Superior temporal gyrus (tissue), 1 donor: ENCODE measurements around the gene SERPINH1.
"Not testable (repeated sequence)": the region's sequence is repeated elsewhere in the genome, so short reads cannot be mapped to it uniquely, and the experiment has no call there.

Experiments
- DNase-seq: peaks from one replicate; pipeline ENCODE4 v3.0.0-alpha.2; 2016; ENCODE audit errors: extremely low spot score

Gene SERPINH1

DNA sequence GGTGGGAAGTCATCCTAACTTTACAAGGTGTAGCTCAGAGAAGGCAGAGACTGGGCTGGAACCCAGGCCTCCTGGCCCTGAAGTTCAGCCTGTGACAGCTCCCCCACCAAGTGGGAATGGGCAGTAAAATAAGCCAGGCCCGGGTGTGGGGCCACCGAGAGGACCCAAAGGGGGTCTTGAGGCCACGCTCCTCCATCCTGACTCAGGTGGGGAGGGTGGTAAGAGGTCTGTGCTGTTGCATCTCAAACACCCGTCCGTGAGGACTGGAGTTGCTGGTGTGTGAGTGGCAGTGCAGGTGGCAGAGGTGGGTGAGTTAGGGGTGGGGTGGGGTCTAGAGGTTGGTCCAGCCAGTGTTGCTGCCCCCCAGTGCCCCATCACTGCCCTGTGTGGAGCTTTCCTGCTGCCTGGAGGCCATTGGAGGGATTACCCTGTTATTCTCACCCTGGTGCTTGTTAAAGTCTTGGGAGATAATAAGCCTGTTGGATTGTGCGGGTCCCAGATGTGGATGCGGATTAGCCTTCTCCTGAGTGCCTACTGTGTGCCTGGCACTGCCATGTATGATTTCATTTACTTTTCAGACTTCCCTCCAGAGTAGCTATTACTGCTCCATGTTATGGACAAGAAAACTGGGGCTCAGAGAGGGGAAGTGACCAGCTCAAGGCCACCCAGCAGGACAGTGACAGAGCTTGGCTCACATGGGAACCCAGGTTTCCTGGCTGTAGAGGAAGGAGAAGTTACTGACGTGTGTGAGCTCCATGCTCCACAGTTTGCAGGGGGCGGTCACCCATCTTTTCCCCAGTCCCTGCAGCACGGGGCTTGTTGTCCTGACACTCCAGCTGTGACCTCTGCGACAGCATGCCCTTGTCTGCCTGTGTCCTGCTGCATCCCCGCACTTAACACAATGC lies 12.9 kb downstream of the SERPINH1 start:
- no peak for DNase-seq

DNA sequence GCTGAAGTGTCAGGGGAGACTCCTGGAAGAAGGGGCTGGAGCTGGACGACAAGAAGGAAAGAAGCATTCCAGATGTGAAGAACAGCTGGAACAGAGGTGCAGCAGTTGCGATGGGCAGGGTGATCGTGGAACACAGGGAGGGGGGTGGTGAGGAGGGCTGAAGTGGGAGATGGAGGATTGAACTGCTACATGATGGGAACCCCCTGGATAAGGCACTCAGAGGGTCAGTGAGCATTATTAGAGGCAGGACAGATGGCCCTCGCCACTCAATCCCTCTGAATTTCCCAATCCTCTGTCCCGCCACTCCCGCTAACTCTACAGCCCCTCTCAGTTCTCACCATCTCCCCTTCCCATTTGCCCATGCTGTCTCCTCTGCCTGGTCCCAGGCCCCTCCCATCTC lies 14.0 kb downstream of the SERPINH1 start:
- no peak for DNase-seq

DNA sequence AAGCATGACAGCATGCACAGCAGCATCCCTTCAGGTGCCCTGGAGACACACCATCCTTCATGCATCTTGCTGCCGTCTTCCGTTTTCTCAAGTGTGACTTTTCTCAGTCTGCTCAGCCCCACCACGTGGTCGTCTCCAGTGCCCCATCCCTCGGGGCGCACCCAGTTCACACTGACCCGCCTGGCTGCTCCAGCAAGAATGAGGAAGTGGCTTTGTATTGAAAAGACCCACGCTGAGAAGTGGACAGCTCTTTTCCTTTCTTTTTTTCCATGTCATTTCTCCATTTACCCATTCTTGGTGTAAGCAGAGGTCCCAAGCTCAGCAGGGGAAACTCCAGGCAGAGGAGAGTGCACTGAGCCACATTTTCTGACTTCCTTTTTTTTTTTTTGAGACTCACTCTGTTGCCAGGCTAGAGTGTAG lies 14.5 kb downstream of the SERPINH1 start:
- DNase-seq, result no peak

DNA sequence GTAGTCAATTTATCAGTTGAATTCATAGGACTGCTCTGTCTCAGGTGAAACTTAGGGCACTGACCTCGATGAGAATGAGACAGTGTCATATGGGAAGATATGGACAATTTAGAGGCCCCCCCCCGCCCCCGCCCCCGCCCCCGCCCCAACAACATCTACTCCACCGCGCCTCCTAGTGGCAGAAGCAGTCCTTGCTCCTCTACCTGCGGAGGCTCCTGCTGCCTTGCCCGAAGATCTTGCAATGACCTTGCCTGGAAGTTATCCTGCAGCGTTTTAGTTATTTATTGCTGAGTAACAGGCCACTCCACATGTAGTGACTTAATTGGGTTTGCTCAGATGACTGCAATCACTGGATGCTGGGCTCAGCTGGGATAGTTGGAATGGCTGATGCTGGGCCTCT lies 15.2 kb downstream of the SERPINH1 start:
- DNase-seq, result peak; percentile 62

DNA sequence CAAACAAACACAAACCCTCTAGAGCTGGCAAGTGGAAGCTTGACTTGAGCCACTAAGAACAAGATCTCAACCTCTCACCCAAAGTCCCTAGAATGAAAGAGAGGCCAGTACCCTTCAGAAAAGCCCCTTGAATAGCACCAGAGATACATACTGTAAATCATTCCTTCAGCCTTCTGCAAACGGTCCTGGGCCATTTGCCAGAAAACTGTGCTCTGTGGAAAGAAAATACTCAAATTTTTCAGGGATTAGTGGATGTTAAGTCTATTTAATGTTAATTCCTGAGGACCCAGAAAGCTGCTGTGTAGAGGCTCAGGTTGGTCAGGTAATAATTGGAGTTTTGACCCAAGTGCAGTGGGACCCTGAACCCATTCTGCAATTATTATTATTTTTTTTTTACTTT lies 16.9 kb downstream of the SERPINH1 start:
- DNase-seq, result no peak

DNA sequence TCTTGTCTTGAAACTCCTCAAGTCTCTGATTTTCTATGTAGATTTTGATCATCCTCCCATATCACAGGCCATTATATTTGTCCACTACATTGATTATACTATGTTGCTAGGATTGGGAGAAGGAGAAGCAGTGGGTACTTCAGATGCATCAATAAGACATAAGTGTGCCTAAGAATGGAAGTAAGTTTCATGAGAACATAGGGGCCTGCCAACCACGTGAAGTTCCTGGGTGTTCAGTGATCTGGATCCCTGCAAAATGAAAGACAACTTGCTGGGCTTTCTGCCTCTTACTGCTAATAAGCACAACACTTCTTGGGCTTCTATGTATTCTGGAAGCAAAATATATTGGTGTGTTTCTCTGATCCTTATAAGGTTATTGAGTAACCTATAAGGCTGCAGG lies 17.8 kb downstream of the SERPINH1 start:
- DNase-seq, result no peak

DNA sequence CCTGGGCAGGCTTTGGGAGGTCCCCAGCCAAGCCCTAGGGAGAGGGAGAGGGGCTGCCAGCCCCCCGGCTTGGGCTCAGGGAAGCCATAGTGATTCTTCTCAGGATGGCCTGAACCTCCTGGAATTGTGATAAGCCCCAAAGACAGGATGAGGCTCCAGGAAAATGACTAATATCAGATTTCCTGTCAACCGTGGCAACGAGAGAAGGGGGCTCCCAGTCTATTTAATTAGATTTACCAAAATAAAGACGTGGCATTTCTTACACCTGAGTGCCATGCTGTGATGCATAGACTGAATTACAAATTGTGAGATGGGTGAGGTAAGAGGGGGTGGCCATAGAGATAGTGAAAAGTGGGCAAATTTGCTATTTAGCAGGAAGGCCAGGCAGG lies 20.4 kb downstream of the SERPINH1 start:
- no peak for DNase-seq

DNA sequence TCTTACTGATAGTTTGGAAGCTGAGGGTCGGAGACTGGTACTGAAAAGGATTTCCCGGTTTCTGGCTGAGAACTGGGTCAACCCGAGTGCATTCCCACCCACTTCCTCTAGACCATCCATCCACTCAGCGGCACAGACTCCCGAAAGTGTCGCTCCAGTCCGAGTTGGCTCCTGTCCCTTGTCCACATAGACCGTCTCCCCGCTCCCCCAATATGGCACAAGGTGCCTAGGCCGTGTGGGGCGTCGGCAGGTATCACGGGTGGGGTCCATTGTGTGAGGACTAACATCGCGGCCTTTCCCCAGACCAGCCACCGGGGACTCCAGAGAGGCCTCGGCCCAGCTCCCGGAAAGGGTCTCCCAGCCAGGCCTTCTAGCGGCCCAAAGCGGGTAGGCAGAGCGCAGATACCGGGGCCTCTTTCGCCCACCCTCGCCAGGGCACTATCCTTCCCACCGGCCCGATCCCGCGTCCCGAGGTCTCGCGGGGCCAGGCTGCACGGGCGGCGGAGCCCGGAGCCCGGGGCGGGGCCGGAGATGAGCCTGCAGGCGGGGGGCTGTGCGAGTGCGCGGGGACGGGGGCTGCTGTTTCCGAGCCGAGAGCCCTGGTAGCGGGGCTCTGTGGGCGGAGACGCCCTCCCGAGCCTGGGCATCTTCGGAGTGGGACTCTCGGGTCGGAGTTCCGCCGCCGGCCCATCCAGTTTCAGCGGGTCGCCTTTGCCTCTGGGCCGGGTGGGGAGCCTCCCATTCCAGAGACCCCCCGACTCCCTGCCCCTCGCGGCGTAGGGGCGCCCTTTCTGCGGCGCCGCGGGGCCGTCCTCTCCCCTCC lies 21.1 kb downstream of the SERPINH1 start:
- peak; percentile 56 for DNase-seq

DNA sequence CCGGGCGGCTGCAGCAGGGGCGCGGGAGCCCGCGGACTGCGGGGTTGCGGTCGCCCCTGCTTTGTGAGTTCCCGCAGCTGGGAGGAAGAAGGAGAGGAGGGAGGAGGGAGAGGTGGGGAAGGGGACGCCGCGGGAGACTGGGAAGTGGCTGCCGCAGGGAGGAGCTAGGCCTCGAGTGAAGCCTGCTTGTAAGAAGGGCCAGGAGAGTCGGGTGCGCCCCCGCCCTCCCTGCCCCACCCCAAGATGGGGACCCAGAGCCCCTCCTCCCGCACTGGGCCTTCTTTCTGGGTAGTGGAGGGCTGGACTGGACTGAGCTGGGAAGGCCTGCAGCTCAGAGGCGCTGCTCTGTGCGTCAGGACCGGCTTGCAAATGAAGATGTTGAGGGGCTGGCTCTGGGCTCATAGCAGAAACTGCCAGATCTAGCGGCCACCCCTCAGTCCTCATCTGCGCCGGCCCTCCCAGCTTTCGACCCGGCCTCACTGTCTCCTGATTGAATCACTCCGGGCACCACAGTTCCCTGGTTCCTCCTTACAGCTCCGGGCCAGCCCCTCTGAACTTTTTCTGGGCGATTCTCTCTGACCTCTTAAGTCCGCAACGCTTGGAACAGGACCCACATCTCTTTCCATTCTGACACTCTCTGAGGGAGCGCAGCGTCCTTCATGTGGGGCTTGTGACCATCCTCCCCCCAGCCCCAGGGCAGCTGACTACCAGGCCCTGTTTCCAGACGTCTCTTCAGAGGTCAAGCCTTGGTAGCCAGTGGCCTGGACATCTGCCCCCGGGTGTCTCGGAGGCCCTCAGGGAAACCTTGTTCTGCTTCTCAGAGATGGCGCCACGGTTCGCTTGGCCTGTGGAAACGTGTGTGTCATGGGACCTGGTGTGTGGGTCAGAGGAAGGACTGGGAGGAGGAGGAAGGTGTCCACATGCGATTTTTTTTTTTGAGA lies 21.9 kb downstream of the SERPINH1 start:
- DNase-seq, result peak; percentile 63

DNA sequence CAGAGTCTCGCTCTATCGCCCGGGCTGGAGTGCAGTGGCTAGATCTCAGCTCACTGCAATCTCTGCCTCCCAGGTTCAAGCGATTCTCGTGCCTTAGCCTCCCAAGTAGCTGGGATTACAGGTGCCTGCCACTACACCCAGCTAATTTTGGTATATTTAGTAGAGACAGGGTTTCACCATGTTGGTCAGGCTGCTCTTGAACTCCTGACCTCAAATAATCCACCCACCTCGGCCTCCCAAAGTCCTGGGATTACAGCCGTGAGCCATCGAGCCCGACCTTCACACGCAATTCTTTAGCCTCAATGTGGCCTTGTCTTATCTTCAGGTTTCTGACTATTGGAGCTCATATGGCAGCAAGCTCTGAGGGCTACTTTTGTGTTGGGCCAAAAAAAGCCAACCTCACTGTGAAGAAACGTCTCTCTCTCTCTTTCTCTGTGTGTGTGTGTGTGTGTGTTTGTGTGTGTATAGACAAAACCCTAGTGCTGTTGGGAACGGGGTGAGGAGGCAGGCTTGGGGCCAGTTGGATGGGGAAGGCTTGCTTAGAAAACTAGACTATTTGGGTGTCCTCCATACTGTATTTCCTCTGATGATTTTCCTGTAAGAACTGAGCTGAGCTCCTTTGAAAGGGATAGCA lies 22.7 kb downstream of the SERPINH1 start:
- not testable (repeated sequence) for DNase-seq

DNA sequence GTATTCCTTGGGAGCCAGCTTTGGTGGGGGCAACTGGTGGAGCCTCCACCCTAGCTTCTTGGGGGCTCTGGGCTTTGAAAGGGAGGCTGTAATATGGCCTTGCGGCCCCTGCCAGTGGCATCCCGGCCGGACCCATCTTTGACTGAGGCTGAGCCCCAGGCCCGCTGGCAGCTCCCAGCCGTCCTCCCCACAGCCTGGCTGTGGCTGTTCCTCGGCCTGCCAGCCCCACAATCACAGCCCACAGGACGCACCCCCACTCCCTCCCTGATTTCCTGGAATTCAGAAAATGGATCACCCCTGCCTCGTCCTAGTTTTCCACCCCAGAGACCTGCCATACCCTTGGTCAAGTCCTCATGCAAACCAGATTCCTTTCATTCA lies 23.2 kb downstream of the SERPINH1 start:
- DNase-seq, result no peak

DNA sequence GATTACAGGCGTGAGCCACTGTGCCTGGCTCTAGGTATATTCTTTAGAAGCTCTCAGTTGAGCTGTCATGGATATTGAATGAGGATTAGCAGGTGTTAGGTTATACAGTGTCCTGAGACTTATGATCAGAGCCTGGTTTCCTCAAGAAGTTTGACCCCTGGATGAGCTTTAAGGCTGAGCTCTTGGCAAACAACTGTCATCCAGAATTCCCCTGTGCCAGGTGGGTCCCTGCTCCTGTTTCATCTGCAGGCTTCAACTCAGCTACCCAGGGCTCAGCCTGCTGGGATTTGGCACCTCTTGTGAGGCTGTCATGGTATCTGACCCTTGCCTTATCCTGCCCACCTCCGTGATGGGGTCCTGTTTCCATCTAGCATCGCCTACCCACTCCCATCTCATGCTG lies 24.3 kb downstream of the SERPINH1 start:
- DNase-seq, result no peak

DNA sequence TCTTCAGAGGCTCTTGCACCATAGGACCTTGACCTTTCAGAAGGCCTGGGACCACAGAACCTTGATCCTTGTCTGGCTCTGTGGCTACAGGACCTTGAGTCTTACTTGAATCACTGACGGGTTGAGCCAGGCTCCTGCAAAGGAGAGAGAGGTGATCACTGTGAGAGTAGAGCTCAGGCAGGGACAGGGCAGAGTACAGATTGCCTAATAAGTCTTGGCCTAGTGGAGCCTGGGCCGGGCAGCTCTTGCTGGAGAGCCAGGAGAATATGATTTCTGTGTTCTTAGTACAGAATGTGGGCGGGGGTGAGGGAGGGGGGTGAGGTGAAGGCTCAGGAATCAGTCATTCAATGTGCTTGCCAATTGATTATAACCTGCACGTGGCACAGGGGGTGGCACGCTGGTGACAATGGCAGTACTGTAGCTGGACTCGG lies 26.0 kb downstream of the SERPINH1 start:
- DNase-seq, result no peak

DNA sequence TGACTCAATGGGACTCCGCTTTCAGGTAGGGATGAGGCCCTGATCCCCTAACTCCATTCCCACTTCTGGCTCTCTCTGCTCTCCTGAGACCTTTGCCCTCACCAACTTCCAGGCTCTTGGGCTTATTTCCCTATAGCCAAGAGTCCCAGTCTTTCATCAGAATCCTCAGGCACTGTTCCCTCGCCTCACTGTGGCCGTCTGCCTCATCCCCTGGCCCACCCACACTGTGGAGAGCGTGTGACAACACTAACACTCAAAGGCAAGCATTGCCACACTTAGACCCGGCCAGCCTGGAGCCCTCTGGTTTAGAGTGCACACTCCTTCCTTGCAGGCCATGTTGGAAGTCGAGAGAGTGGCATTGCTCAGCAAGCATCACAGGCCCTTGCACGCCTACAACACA lies 27.0 kb downstream of the SERPINH1 start:
- DNase-seq, result no peak

DNA sequence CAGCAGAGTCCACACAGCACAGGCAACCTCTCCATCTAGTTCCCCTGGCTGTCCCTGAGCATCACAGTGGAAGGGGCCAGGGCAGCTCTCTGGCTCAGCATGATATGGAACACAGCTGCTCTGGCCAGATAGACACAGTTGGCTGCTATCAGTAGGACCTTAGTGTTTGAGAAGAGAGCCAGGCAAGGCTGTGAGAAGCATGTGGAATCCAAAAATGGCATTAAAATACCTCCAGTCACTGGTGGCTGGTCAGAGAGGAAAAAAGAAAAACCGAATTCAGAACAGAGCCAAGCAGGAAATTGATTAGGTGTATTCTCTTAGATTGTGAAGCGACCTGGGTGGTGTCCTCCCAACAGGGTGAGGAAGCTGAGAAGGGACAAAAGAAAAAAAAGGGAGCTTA lies 27.9 kb downstream of the SERPINH1 start:
- DNase-seq, result no peak

DNA sequence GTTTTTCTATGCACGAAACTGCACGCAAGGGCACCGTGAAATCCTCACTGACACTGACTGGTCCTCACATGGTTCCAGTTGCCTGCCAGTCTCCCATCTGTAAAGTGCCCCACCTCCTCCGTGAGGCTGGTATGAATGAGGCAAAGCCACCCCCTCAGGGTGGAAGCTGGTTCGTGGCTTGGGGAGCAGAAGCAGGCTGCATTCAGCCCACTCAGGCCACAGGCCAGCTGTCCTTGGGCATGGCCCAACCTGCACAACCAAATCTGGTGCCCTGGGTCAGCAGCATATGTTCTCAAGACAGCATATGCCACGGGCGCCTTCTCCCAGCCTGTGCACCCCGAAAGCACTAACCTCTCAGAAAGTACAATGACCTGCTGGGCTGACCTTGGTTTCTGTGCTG lies 29.3 kb downstream of the SERPINH1 start:
- DNase-seq, result no peak

DNA sequence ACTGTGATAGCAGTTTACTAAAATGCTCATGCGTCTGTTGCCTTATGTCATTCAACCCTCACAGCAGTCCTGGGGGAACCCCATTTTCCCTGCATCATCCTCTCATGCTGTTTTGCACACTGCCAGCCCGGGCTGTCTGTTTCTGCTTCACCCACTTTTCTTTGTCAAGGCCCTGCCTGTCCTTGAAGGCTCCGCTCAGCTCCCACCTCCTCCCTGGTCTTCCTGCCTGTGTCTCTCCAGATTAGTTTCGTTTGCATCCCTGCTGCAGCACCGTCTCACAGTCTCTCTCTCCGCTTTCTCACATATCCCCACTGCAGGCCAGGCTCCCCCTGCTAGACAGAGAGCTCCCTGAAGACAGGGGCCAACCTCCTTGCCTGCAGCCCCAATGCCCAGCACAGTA lies 29.9 kb downstream of the SERPINH1 start:
- no peak for DNase-seq

DNA sequence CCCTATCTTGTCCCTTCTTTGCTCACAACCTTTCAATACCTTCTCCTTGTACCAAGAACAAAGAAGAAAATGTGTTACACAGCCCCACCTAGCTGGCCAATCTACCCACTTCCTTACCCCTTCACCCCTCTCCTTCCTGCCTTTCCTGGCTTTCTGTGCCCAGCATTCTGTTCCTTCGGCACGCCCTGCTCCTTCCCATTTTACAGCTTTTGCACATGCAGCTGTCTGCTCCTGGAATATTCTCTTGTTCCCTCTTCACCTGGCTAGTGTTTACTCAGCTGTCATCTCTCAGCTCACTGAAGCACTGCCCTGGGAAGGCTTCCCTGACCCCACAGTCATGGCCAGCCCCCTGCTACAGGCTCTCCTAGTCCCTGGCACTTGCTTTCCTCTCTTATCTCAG lies 30.7 kb downstream of the SERPINH1 start:
- DNase-seq, result no peak

DNA sequence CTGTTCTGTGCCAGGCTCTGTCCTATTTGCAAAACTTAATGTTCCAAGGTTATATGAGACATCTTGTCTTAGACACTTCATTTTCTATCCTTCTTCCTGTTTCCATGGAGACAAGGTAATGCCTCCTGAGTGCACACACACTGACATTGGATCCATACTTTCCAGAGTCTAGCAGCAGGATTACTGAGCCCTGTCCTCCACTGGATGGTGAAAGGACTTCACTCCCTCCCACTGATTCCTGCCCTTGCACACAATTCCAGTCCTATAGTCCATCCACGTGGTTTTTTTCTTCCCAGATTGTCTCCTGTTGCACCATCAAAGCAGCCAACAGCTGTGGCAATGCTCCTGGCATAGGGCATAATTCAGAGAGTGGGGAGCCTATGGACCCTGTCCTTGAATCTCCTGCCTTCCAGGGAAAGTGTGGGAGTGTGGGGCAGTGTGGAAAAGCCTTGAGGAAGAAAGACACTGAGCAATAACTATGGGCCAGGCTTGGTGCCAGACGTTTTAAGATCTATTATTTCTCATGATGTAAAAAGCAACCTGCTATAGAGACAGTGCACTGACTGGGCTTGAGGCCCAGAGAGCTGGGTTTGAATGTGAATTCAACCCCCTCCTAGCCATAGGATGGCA lies 31.3 kb downstream of the SERPINH1 start:
- no peak for DNase-seq

DNA sequence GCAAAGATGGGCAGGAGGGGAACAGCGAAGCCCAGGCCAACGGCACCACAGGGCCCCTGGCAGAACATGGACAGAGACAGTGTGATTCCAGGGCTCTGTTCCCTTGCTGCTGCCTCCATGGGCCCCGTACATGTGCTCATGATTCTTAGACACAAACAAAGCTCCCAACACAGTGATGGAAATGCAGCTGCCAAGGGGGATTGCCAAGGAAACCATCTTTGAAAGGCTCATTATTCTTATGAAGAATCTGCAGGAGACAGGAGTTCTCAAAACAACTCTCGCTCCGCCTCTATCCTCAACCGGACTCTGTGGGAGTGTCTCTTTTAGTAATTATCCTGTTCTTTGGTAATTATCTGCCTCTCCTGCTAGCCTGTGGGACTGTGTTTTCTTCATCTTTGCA lies 32.2 kb downstream of the SERPINH1 start:
- DNase-seq, result no peak

DNA sequence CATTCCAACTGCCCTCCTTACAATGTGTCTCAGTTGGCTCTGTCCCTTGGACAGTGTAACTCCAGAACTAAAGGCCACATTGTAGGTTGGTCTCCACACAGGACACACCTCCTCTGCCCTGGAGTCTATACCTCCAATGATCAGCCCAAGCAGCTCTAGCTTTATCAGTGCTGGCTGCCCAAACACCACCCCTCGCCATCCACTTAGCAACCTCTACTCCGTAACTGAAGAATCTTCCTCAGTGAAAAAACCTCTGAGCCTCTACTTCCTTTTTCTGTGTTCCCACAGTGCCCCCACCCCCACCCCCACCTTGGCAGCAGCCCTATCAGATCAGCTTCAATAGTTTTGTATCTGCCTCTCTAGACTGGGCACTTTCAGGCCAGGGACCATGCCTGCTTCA lies 33.4 kb downstream of the SERPINH1 start:
- DNase-seq, result no peak
